HG02870 (cell line): ENCODE measurements around the gene TMEM258.

Experiments
- ATAC-seq: cut with Tn5 transposase; IDR thresholded peaks from one replicate; pipeline ENCODE4 v1.9.1; 2021; ENCODE audit warnings: mild to moderate bottlenecking, moderate library complexity; ENCODE audit not compliant: unreplicated experiment

TMEM258 gene

GRCh38 chr11:61777234-61778090 lies 14.9 kb downstream of the TMEM258 start:
- ATAC-seq, result no peak

- no peak for ATAC-seq
These were observed 15.8 kb downstream of the TMEM258 start for GRCh38 chr11:61776561-61777075.

GRCh38 chr11:61775606-61776554 lies 16.5 kb downstream of the TMEM258 start:
- ATAC-seq, result no peak

DNA sequence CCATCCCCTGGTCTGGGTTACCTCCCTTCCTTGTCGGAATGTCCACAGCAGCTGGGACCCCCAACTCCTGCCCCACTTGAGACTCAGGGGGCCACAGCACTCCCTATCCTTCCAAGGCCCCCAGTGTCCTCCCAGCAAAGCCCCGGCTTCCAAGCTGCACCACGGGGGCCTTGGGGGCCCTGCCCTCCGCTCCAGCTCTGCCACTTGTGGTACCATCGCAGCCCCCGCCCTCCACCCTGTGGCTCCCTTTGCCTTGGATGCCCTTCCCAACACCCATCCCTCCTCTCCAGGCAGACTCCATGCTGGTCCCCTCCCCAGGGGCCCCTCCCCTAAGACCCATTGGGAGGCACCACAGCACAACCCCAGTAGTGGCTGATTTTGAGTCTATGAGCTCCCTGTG lies 17.3 kb downstream of the TMEM258 start:
- ATAC-seq, result no peak

GRCh38 chr11:61774411-61774810 lies 18.0 kb downstream of the TMEM258 start:
- no peak for ATAC-seq

GRCh38 chr11:61773809-61774208 lies 18.6 kb downstream of the TMEM258 start:
- ATAC-seq, result no peak

DNA sequence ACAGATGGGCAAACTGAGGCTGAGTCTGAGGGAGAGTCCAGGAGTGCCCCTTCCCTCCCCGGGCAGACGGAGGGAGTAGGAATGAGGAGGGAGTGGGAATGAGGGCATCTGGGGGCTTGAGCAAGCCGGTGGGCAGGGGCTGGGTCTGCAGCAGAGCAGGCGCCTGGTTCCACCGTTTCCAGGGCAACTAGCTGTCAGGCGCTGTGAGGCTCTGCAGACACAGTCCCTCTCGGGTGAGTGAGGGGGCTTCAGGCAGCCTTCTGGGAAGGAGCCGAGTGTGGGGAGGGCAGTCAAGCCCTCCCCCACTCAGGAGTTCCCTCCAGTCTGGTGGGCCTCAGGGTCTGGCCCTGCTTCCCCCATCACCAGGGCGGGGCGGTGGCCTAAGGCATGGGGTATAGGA lies 19.0 kb downstream of the TMEM258 start:
- ATAC-seq, result no peak

DNA sequence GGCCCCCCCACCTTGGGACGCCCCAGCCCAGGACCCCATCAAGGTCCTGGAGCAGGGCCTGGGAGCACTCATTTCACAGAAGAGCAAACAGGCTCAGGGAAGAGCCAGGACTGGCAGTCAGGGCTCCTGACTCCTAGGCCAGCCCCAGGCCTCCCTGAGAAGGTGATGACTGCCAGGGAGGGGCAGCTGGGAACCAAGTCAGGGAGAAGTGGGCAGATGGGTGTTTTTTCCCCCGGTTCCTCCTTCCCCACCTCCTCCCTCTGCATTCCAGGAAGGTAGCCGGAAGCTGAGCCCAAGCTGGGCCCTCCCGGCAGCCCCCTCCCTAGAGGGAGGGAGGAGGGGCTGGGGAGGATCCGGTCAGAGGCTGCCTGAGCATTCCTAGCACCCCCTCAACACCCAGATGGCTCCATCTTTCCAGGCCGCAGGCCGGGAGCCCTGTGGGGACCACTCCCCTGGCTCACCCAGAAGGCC lies 20.4 kb downstream of the TMEM258 start:
- ATAC-seq, result no peak

GRCh38 chr11:61771195-61771894 lies 21.1 kb downstream of the TMEM258 start:
- ATAC-seq, result no peak

DNA sequence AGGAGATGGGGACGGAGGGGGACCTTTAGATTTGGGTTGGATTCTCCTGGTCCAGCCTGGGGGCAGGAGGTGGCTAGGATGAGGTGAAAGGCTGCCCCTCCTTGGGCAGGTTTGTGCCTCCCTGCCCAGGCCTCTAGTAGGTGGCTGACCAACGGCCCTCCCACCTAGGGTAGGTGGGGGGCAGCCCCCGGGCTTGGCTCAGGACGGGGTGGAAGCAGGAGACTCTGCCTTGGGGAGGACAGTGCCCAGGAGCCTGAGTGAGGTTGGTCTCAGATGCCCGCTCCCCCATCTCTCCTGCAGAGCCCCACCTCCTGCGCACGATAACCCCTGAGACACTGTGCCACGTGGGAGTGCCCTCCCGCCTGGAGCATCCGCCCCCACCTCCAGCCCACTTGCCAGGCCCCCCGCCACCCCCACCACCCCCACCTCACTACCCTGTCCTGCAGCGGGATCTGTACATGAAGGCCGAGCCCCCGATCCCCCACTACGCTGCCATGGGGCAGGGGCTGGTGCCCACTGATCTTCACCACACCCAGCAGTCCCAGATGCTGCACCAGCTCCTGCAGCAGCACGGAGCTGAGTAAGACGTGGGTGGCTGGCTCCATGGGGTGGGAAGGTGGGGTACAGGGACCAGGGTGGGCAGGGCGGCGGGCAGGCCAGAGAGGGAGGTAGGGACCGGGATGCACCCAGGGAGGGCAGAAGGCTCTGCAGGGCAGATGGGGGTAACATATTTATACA lies 22.3 kb downstream of the TMEM258 start:
- no peak for ATAC-seq

GRCh38 chr11:61769169-61769920 lies 23.1 kb downstream of the TMEM258 start:
- ATAC-seq, result no peak

DNA sequence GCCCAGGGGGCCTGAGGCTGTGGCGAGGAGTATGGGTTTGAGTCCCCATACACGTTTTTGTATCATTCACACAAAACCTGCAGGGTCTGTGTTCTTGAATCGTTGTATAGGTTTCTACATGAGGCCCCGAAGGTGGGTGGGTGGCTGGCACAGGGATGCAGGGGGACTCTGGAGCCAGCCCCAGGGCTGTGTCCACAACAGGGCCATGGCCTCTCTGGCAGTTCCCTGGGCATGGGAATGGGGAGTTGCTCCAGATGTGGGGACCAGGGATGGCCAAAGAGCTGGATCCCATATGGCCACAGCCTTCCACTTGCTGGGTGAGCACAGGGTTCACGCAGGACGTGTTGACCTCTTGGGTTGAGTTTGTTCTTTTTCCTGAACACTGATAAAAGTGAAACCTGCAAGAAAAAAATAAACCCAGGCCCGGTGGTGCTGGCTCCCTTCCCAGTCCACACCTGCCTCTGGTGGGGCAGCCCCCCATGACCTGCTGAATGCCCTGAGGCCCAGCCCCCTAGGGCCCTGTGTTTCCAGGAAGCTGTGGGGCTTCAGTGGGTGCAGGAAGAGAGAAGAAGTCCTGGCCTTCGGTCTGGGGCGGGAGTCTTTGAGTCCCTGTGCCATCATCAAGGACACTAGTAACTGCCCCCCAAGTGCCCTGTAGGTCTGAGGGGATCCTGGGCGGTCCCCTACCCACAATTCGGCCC lies 23.9 kb downstream of the TMEM258 start:
- ATAC-seq, result no peak

DNA sequence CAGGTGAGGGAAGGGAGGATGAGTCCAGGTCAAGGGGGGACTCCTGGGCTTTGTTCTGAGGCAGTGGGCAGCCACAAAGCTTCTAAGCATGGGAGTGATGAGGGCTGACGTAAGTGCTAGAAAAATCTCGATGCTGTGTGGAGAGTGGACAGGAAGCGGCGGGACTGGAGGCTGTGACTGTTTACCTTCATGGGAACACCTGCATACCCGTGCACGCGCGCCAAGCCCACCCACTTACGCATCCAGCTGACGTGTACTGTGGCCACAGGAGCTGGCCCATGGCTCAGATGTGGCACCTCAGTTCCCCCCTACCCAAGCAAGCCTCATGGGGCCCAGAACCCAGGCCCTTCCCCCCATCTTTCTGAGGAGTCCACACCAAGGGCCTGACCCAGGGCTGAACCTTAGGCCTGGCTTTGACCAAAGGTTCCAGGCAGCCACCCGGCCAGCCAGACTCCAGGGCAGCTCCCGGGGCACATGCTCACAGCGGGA lies 26.0 kb downstream of the TMEM258 start:
- no peak for ATAC-seq

- ATAC-seq, result no peak
These were observed 26.7 kb downstream of the TMEM258 start for GRCh38 chr11:61765550-61766253.

DNA sequence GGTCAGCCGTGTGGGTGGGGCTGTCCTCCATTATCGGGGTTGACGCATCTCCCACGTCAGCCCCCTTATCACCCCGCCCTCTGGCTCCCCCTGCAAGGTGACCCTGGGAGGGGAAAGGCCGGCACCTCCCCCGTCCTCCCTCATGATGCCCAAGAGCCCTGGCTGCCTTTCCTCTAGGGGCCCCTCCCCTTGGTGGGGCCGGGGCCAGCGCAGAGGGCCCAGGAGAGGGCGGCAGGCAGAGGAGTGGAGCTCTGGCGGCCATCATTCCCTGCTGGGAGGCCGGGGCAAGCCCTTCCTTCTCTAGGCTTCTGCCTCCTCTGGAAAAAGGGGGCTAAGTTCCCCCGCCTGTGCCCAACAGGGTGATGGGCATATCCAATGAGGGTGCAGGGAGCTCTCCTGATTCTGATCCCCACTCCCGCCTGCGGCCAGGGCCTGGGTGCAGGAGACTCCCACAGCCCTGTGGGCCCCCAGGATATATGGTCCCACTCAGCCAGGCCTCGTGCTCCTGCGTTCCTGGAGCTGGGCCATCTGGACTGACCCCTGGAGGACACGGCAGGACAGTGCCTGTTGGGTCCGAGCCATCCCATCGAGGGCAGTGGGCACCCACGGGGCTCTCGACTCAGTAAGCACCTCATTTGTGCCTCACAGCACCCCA lies 27.7 kb downstream of the TMEM258 start:
- no peak for ATAC-seq

GRCh38 chr11:61763930-61764605 lies 28.3 kb downstream of the TMEM258 start:
- no peak for ATAC-seq

- ATAC-seq, result no peak
These were observed 29.6 kb downstream of the TMEM258 start for GRCh38 chr11:61762798-61763197.
